ENCODE data around the gene BSCL2.
"Not testable (repeated sequence)": the region's sequence is repeated elsewhere in the genome, so short reads cannot be mapped to it uniquely, and the experiment has no call there.

Gene BSCL2

DNA sequence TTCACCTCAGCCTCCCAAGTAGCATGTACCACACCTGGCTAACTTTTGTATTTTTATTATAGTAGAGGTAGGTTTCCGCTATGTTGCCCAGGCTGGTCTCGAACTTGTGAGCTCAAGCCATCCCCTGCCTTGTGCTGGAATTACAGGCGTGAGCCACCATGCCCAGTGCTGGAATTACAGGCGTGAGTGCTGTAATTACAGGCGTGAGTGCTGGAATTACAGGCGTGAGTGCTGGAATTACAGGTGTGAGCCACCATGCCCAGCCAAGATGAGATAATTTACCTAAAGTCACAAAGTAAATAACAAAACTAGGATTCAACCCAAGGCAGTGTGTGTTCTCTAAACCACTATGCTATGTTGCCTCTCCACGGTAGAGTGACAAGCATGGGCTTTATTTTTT is 24.7 kb downstream of the BSCL2 start:
- no peak for DNase-seq

- DNase-seq, result peak; percentile 70
These were observed 26.4 kb downstream of the BSCL2 start for GRCh38 chr11:62680825-62681240.

DNA sequence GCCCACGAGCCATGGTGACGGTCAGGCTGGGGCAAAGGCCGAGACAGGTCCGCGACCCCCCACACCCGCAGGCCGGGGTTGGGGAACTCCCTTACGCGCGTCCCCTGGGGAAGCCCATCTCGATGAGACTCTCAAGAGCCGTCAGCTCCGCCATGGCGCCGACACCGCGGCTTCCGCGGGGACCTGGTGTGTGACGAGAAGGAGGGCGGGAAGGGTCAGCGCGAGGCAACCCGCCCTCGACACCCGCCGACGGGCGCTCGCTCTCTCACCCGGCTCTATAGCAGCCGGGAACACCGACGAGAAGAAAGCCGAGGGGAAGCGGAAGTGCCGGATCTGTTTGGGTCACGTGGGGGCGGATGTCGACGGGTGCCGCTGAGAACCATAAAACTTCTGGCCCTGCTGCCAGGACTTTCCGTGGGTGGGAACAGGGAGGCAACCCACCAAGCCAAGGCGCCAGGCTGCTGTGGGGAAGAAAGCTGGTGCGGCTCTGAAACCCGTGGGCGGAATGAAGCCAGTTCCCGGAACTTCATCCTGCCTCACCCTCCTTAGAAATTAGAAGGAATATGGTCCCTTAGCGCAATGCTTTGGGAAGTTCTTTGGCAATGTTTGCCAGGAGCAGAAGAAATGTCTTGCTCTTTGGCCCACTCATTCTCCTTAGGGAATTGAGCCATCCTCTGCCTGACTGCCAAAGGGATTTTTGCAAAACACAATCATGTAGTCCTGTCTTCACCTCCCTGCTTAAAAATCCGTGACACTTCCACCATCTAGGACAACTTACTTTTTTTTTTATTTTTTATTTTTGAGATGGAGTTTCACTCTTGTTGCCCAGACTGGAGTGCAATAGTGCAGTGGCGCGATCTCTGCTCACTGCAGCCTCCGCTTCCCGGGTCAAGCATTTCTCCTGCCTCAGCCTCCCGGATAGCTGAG is 28.2 kb downstream of the BSCL2 start, which contains the start of gene UBXN1:
UBXN1 (minus strand) TSS at position 304 of the 927 bp plus-strand sequence; CDS start at position 154, 150 bp downstream.
- DNase-seq, result peak; percentile 93

DNA sequence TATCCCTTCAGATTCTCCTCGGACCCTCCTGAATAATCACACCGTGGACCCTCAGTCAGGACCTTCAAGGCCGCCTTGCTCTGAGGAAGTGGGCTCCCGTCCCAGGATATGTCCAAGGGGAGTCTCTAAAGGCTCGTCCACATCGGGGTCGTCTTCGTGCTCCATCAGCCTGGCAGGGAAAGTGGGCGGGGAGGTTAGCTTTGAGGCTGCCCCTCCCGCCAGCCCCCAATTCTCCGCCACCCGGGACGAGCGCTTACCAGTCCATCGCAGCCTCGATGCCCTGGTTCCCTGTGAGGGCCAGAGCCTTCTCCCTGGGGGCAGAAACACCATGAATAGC is 28.8 kb downstream of the BSCL2 start:
- no peak for DNase-seq

DNA sequence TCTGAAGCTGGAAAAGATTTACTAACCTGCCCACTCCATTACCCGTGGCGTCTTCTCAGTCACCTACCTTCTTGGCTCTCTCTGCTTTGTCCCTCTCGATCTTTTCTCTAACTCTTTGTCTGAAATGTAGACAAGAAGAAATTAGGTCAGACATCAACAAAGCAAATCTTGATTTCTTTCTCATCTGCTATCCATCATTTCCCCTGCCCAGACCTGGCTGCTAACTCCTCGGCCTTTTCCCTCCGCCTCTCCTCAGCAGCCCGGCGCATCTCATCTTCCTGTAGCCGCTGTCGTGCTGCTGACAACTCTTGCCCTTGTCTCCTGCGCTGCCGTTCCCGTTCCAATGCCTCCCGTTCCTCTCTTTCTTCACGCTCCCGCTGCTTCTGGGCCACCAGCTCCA is 29.5 kb downstream of the BSCL2 start:
- no peak for DNase-seq

DNA sequence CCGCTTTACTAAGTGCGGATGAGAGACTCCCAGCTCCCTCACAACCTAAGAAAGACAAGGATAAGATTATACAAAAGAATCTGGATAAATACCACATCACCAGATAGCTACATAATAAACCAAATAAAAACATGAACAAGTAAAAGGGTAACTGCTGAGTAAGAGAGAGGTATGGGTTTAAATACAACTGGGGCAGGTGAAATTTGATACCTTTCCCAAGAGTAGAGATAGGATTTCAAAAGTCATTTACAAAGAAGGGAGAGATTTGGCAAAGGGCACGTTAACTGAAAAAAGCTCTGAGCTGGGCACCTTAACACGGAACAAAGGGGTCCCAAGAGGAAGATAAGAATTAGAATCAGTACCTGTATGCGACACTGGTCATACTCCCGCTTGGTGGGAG is 30.1 kb downstream of the BSCL2 start:
- no peak for DNase-seq

DNA sequence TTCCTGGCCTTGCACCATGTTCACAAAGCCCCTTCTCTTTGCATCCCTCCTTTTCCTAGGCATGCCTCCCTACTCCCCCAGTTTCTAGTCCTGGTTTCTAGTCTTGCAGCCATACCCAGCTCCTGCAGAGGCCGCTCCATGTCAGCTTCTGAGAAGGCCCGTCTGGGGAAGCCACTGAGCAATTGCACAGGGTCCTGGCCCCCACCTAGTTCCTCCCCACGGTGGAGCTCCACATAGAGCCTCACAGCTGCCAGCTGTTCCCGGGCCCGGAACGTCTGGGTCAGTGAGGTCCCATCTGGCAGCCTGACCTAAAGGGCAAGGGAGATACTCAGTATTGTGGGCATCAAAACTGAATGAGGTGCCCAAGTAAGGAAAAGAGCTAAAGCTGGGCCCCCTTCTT is 30.5 kb downstream of the BSCL2 start:
- DNase-seq, result no peak

GRCh38 chr11:62675415-62675814 is 31.8 kb downstream of the BSCL2 start:
- not testable (repeated sequence) for DNase-seq

DNA sequence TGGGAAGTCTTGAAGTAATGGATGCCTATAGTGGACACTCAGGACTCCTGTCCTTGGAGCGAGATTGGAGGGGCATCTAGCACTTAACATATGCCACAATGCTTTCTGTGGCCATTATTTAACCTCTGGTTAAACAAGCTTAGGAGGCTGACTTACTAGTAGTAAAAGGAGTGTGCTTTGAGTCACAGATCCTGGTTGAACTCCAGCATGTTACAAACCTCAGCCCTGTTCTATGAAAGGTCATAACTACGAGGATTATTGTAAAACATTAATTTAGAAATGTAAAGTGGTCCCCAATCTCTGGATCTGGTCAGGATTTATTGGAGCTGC is 34.1 kb downstream of the BSCL2 start:
- no peak for DNase-seq

DNA sequence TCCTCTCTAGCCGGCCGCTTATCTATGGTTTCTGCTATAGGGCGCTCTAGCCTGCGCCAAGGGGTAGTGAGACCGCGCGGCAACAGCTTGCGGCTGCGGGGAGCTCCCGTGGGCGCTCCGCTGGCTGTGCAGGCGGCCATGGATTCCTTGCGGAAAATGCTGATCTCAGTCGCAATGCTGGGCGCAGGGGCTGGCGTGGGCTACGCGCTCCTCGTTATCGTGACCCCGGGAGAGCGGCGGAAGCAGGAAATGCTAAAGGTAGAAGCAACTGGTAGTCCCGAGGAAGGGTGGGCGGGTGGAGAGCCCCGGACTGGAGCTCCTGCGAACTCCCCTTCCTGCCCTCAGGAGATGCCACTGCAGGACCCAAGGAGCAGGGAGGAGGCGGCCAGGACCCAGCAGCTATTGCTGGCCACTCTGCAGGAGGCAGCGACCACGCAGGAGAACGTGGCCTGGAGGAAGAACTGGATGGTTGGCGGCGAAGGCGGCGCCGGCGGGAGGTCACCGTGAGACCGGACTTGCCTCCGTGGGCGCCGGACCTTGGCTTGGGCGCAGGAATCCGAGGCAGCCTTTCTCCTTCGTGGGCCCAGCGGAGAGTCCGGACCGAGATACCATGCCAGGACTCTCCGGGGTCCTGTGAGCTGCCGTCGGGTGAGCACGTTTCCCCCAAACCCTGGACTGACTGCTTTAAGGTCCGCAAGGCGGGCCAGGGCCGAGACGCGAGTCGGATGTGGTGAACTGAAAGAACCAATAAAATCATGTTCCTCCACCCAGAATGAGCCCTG is 35.4 kb downstream of the BSCL2 start, which contains the start of the genes LBHD1 and UQCC3:
LBHD1 (minus strand) TSS at position 660 of the 782 bp plus-strand sequence. CDS start 2,236 bp downstream, outside the sequence.
UQCC3 (plus strand) TSS at position 66 of the 782 bp plus-strand sequence; CDS start at position 139, 73 bp downstream.
- DNase-seq, result peak; percentile 96

- DNase-seq, result no peak
These were observed 36.0 kb downstream of the BSCL2 start for GRCh38 chr11:62671236-62671607.

- DNase-seq, result no peak
These were observed 37.6 kb downstream of the BSCL2 start for GRCh38 chr11:62669420-62670161.

GRCh38 chr11:62667460-62667859 is 39.8 kb downstream of the BSCL2 start:
- no peak for DNase-seq

DNA sequence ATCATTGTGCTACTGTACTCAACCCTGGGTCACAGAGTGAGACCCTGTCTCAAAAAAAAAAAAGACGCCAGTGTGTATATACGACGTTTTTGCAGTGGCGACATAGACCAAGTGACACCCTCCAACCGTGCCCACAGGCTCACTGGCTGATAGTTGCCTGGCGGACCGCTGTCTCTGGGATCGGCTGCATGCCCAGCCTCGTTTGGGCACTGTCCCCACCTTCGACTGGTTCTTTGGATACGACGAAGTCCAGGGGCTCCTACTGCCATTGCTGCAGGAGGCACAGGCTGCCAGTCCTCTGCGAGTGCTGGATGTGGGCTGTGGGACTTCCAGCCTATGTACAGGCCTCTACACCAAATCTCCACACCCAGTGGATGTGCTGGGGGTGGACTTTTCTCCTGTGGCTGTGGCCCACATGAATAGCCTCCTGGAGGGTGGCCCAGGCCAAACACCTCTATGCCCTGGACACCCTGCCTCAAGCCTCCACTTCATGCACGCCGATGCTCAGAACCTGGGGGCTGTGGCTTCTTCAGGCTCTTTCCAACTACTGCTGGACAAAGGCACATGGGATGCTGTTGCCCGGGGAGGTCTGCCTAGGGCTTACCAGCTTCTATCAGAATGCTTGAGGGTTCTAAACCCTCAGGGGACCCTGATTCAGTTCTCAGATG is 40.8 kb downstream of the BSCL2 start:
- DNase-seq, result no peak

DNA sequence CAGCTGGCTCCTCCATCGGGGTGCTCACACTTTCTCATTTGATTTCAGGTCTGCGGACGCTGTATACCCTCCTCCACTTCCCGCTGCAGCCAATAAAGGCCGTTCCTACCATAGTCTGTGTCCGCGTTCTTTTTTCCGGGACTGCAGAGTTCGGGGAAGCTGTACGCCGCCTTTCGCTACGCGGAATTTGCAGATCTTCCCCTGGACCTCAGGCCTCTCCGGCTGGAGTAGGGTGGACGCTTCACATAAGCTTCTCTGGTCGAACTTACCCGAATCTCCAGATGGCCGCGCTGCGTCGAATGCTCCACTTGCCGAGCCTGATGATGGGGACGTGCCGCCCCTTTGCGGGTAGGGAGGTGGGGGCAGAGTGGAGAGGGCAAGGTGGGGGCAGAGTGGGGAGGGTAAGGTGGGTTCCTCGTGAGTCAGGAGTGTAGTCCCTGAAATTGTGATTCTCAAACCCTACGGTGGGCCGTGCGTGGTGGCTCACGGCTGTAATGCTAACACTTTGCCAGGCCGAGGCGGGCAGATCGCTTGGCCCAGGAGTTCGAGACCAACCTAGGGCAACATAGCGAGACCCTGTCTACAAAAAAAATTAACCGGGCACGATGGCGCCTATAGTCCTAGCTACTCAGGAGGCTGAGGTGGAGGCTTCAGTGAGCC is 41.5 kb downstream of the BSCL2 start:
- DNase-seq, result no peak

- peak; percentile 95 for DNase-seq
These were observed 42.1 kb downstream of the BSCL2 start, which contains the start of the genes C11orf98 and CSKMT for GRCh38 chr11:62665075-62665598. Gene C11orf98 (minus strand): TSS chr11:62665210. CDS start chr11:62665169, 41 bp downstream. Gene CSKMT (plus strand): TSS chr11:62665312. CDS start chr11:62665880, 568 bp downstream.

DNA sequence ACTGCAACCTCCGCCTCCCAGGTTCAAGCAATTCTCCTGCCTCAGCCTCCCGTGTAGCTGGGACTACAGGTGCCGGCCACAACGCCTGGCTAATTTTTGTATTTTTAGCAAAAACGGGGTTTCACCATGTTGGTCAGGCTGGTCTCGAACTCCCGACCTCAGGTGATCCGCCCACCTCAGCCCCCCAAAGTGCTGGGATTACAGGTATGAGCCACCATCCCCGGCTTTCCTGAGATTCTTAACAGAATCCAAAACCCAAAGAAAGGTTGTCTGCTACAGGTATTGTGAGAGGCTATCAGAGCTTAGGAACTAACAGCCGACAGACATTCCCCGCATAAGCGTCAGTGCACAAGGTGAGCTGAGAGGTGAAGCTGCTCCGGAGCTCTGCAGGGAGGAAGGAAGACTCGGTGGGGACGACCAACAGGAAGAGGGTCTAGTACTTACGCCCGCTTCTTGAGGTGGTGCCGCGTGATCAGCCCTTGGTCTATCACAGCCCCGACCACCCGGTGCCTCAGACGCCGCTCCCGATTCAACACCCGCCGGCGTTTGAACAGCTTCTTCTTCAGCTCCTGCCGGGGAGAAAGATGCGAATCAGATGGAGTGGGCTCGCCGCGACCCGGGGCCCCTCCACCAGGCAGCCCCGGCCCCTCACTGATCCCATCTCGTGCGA is 42.7 kb downstream of the BSCL2 start:
- DNase-seq, result peak; percentile 79

GRCh38 chr11:62656796-62657429 is 50.3 kb downstream of the BSCL2 start:
- DNase-seq, result no peak

- no peak for DNase-seq
These were observed 52.9 kb downstream of the BSCL2 start for GRCh38 chr11:62654297-62654696.

All from NCI-H526 treated with DMSO at 0.1 percent for 48 hours (cell line).